Right lobe of liver (tissue), 6 donors: ENCODE measurements around the gene TRPM5. TPM values are rescaled to one million over a fixed set of nuclear protein-coding genes. Genes with fewer than 3 reads are reported as not detected.

Experiments used
- ATAC-seq, 4 donors: fragments of 200-7000 bp; cut with Tn5 transposase; one replicate each; pipeline ENCODE4 v1.9.1; 2020; ENCODE audit warnings: mild to moderate bottlenecking in 4 of 4, moderate library complexity in 4 of 4
- DNase-seq, 3 donors: peaks; one replicate each; pipeline ENCODE4 v3.0.0-alpha.2; 2020
- H3K27ac ChIP-seq, 3 donors: fragments of 200-600 bp; one replicate each; pipeline ENCODE4 v1.8.0; 2022
- H3K27me3 ChIP-seq, 2 donors: fragments of 200-600 bp; one replicate each; pipeline ENCODE4 v1.8.0; 2022
- H3K36me3 ChIP-seq, 4 donors: fragments of 200-600 bp; sonication (generic) in 1 of 4; one replicate each; pipeline versions ENCODE4 v1.5.1 to v1.8.0; 2017 to 2022; ENCODE audit warnings: control low read depth in 1 of 4
- H3K4me1 ChIP-seq, 4 donors: fragments of 200-600 bp; sonication (generic) in 1 of 4; one replicate each; pipeline versions ENCODE4 v1.5.1 to v1.8.0; 2017 to 2022; ENCODE audit warnings: control low read depth in 1 of 4
- H3K4me3 ChIP-seq, 3 donors: fragments of 200-600 bp; one replicate each; pipeline ENCODE4 v1.8.0; 2022
- H3K9me3 ChIP-seq, 4 donors: fragments of 200-600 bp; sonication (generic) in 1 of 4; one replicate each; pipeline versions ENCODE4 v1.5.1 to v1.8.0; 2017 to 2022; ENCODE audit warnings: control low read depth in 1 of 4
- CTCF ChIP-seq, 4 donors: fragments of 200-600 bp in 3 of 4; fragments of 450-650 bp in 1 of 4; IDR thresholded peaks; one replicate each; pipeline versions ENCODE4 v1.5.1 to v1.8.0; 2016 to 2022; ENCODE audit warnings: antibody characterized with exemption in 4 of 4, mild to moderate bottlenecking in 2 of 4
- POLR2A ChIP-seq: fragments of 450-650 bp; IDR thresholded peaks from one replicate; pipeline ENCODE4 v1.6.1; 2017; ENCODE audit warnings: antibody characterized with exemption, mild to moderate bottlenecking
- WGBS: methylation state at CpG from one replicate; pipeline ENCODE4 v1.1.6; 2018; ENCODE audit warnings: low coverage, low lambda C conversion rate; ENCODE audit not compliant: insufficient coverage; ENCODE audit errors: missing lambda C conversion rate; 5-methylcytosine and 5-hydroxymethylcytosine counted together
- intact Hi-C, 2 donors: fragments of 100-400 bp; cut with DNase I; formaldehyde crosslinking; loops; one replicate each; pipeline versions ENCODE4 v1.11.2 to v1.14.1; 2022
- total RNA-seq, 6 experiments: library from RNA; depleted of rRNA in 2 of 6; stranded (reverse); fragments of >200 nt in 2 of 6; fragmentation: NEBNext Ultra II Directional in 3 of 6; extraction: Animal tissue kit (Norgen Biotek cat#: 25700) in 3 of 6; gene quantifications; one replicate each; pipeline versions ENCODE4 v1.1.0 to v1.2.4, GENCODE V29; 2016 to 2023
- donor health status: DM: no; HTN: yes; CAD: no.
- donor health status: DM: no; HTN: no; CAD: no.
- donor health status: DM: no; HTN: no; CAD: no.
- donor health status: DM: no; HTN: yes; CAD: no.
- donor health status: DM: no; HTN: yes; CAD: no.

TRPM5 gene
- total RNA-seq, 6 experiments from 2014 or later, result not detected

- no peaks in the 10 kb centered on the region for H3K9me3 ChIP-seq
- H3K4me1 ChIP-seq, result no peaks in the 10 kb centered on the region
- intact Hi-C loops, result no loop called here
- 85% methylated on average over 4 of the region's 20 CpGs for WGBS
- H3K27ac ChIP-seq, result no peak overlapping the region
- no peaks in the 10 kb centered on the region for H3K36me3 ChIP-seq
- H3K4me3 ChIP-seq, result no peak overlapping the region
- DNase-seq (no peak), ATAC-seq (no peak)
- no peaks in the 10 kb centered on the region for H3K27me3 ChIP-seq
- TF ChIP-seq POLR2A, result no peak
- no peak for TF ChIP-seq CTCF (IDR thresholded peaks at IDR 0.05)
These were observed 21.1 kb upstream of the TRPM5 start for GRCh38 chr11:2465202-2466068.

GRCh38 chr11:2464451-2465165 is 20.3 kb upstream of the TRPM5 start:
- H3K27me3 ChIP-seq, result no peaks in the 10 kb centered on the region
- 63% methylated on average over 2 of the region's 13 CpGs for WGBS

GRCh38 chr11:2463766-2464277 is 19.5 kb upstream of the TRPM5 start:
- no peak overlapping the region for H3K4me3 ChIP-seq
- TF ChIP-seq CTCF (IDR thresholded peaks at IDR 0.05), result no peak
- TF ChIP-seq POLR2A, result no peak
- DNase-seq, result no peak
- H3K4me1 ChIP-seq, result no peaks in the 10 kb centered on the region
- intact Hi-C loops, result no loop called here
- H3K27ac ChIP-seq, result no peak overlapping the region
- H3K27me3 ChIP-seq, result no peaks in the 10 kb centered on the region
- no peaks in the 10 kb centered on the region for H3K36me3 ChIP-seq
- no peak for ATAC-seq
- WGBS, result 80% methylated on average over 16 of the region's 26 CpGs
- H3K9me3 ChIP-seq, result no peaks in the 10 kb centered on the region

More at GRCh38 chr11:2464451-2465165, 20.3 kb upstream of the TRPM5 start:
- ATAC-seq, result no peak
- Histone ChIP-seq H3K4me1 (no peaks in the 10 kb centered on the region), H3K4me3 (no peak overlapping the region), H3K36me3 (no peaks in the 10 kb centered on the region), H3K27ac (no peak overlapping the region), H3K9me3 (no peaks in the 10 kb centered on the region)
- peak in 1 of 3 donors; percentile 29 for DNase-seq
- TF ChIP-seq POLR2A (no peak), CTCF (IDR thresholded peaks at IDR 0.05) (no peak)
- intact Hi-C loops, result no loop called here

GRCh38 chr11:2462986-2463765 is 18.9 kb upstream of the TRPM5 start:
- Histone ChIP-seq H3K4me3 (no peak overlapping the region), H3K9me3 (no peaks in the 10 kb centered on the region), H3K27ac (no peak overlapping the region), H3K36me3 (no peaks in the 10 kb centered on the region), H3K4me1 (no peaks in the 10 kb centered on the region), H3K27me3 (no peaks in the 10 kb centered on the region)
- ATAC-seq (peak in 2 of 4 donors; percentile 31 to 37), DNase-seq (no peak)
- WGBS, result 100% methylated on average over 2 of the region's 24 CpGs
- intact Hi-C loops, result no loop called here
- no peak for TF ChIP-seq CTCF (IDR thresholded peaks at IDR 0.05)
- no peak for TF ChIP-seq POLR2A
